Mucosa of descending colon (tissue), 3 donors: ENCODE data around the gene CCDC40. TPM values are rescaled to one million over a fixed set of nuclear protein-coding genes. Genes with fewer than 3 reads are reported as not detected.

Experiments
- ATAC-seq: fragments of 200-7000 bp; cut with Tn5 transposase; one replicate; pipeline ENCODE4 v1.9.1; 2020; ENCODE audit warnings: mild to moderate bottlenecking, moderate library complexity
- DNase-seq, 3 donors: peaks; one replicate each; pipeline ENCODE4 v3.0.0-alpha.2; 2020
- H3K36me3 ChIP-seq: fragments of 200-600 bp; one replicate; pipeline ENCODE4 v1.8.0; 2021; ENCODE audit warnings: low read depth, mild to moderate bottlenecking
- H3K4me1 ChIP-seq: fragments of 200-600 bp; one replicate; pipeline ENCODE4 v1.8.0; 2021; ENCODE audit warnings: low read depth, mild to moderate bottlenecking
- H3K4me3 ChIP-seq: fragments of 200-600 bp; one replicate; pipeline ENCODE4 v1.8.0; 2021; ENCODE audit warnings: mild to moderate bottlenecking
- H3K9me3 ChIP-seq: fragments of 200-600 bp; one replicate; pipeline ENCODE4 v1.8.0; 2021; ENCODE audit warnings: mild to moderate bottlenecking
- intact Hi-C, 2 donors: fragments of 100-400 bp; cut with DNase I in 1 of 2; cut with micrococcal nuclease in 1 of 2; formaldehyde crosslinking; loops; one replicate each; pipeline versions ENCODE4 v1.11.0 to v1.11.1; 2022; cut with DNase I, micrococcal nuclease
- total RNA-seq, 3 donors: library from RNA; stranded (reverse); fragmentation: NEBNext Ultra II Directional in 2 of 3; extraction: Animal tissue kit (Norgen Biotek cat#: 25700) in 2 of 3; gene quantifications; one replicate each; pipeline versions ENCODE4 v1.2.1 to v1.2.4, GENCODE V29; 2021 to 2023
- TF ChIP-seq, protein P1 (sequence below): fragments of 200-600 bp; IDR thresholded peaks from one replicate; pipeline ENCODE4 v1.8.0; 2022; ENCODE audit warnings: antibody characterized with exemption, mild to moderate bottlenecking
- donor health status: DM: no; HTN: no; CAD: no; lungs with moderate emphysema.
- donor health status: DM: no; HTN: no; CAD: no.
- donor health status: DM: no; HTN: yes; CAD: no.

Gene CCDC40
- total RNA-seq, 3 donors from 2014 or later, result 2.1 to 5.9 (median 2.7) TPM

DNA sequence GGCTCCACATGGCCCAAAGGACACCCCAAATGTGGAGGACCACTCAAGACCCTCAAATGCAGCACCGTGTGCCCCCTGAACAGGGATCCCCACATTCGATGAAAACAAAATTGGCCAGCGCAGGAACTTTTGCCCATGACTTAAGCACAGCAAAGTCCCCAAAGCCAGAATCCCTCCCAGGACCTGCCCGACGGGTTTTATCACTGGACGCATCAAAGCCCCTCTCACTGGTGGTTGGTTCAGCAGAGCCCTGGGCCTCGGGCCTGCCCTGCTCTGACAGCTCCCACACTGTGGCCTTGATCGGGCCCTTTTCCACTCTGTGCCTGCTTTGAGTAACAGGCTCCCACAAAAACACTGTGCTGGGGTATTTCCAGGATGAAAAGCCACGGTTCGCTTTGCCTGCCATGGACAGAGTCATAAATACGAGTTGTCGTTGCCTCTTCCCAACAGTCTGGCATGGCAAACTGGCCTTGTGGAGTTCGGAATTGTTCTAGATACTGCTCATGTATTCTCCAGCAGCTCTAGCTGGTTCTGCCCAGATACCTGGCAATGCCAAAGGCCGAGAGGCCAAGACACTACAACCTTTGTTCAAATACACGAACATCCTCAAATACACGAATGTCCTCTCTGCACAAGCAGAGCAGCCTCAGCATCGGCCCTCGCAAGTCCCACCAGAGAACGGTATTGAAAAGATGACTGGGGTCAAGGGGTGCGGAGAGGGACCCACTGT, 47.2 kb upstream of the CCDC40 start:
- H3K4me3 ChIP-seq, result no peak overlapping the region
- no peaks in the 10 kb centered on the region for H3K36me3 ChIP-seq
- intact Hi-C loops, result loop anchor here in 1 of 2 donors (10.0 kb wide), 1 partner anchor 144 kb away; no protein-coding TSS in a partner anchor
- TF ChIP-seq, protein P1, sequence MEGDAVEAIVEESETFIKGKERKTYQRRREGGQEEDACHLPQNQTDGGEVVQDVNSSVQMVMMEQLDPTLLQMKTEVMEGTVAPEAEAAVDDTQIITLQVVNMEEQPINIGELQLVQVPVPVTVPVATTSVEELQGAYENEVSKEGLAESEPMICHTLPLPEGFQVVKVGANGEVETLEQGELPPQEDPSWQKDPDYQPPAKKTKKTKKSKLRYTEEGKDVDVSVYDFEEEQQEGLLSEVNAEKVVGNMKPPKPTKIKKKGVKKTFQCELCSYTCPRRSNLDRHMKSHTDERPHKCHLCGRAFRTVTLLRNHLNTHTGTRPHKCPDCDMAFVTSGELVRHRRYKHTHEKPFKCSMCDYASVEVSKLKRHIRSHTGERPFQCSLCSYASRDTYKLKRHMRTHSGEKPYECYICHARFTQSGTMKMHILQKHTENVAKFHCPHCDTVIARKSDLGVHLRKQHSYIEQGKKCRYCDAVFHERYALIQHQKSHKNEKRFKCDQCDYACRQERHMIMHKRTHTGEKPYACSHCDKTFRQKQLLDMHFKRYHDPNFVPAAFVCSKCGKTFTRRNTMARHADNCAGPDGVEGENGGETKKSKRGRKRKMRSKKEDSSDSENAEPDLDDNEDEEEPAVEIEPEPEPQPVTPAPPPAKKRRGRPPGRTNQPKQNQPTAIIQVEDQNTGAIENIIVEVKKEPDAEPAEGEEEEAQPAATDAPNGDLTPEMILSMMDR, result no peak
- H3K9me3 ChIP-seq, result no peaks in the 10 kb centered on the region
- DNase-seq (peak in 1 of 3 donors; percentile 36), ATAC-seq (no peak)
- peaks cover 63% of the 10 kb centered on the region for H3K4me1 ChIP-seq

GRCh38 chr17:79990051-79990592, 46.3 kb upstream of the CCDC40 start:
- peaks cover 63% of the 10 kb centered on the region for H3K4me1 ChIP-seq
- intact Hi-C loops, result loop anchor here (5.0 to 10.0 kb wide), 2 partner anchors 185 to 198 kb away; no protein-coding TSS in a partner anchor
- TF ChIP-seq, protein P1, result no peak
- peak; percentile 17 for ATAC-seq
- no peaks in the 10 kb centered on the region for H3K36me3 ChIP-seq
- H3K9me3 ChIP-seq, result no peaks in the 10 kb centered on the region
- no peak overlapping the region for H3K4me3 ChIP-seq
- peak in 2 of 3 donors; percentile 50 to 65 for DNase-seq

GRCh38 chr17:79990704-79991103, 45.7 kb upstream of the CCDC40 start:
- Histone ChIP-seq H3K4me1 (peaks cover 63% of the 10 kb centered on the region), H3K36me3 (no peaks in the 10 kb centered on the region), H3K9me3 (no peaks in the 10 kb centered on the region), H3K4me3 (no peak overlapping the region)
- intact Hi-C loops, result loop anchor here (5.0 to 10.0 kb wide), 2 partner anchors 186 to 198 kb away; no protein-coding TSS in a partner anchor
- DNase-seq, result peak; percentile 29 to 49 (median 36)
- ATAC-seq, result no peak
- TF ChIP-seq, protein P1, result no peak

DNA sequence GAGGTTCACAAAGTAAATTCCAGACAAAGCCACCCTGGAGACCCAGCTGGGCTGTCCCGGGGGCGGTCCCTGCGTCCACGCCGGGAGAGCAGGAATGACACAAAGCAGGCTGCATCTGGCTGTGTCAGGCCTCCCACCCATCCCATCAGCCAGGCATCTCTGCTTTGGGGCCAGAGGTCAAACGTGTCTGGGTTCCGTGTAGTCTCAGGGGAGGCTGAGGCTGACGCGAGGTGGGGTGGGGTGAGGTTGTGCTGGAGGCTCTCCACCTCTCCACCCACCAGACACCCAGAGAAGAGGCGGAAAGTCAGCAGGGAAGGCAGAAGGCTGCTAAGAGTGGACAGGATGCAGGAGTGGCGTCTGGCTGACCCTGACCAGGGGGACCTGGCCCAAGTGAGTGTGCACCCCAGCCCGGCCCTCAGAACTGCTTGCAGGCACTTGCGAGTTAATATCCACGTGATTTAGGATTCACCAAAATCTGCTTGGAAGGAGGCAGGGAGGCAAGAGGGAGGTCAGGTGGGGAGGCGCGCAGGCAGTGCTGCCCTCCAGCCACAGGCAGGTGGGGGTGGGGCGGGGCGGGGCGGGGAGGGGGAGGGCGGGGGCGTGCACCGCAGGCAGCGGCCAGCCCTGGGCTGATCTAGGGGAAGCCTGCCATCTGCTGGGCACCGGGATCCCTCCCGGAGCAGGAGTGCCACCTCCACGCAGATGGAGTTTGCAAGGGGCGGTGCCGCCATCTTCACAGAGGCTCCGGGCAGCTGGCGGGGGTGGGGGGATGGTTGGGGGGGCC, 45.1 kb upstream of the CCDC40 start:
- no peaks in the 10 kb centered on the region for H3K9me3 ChIP-seq
- intact Hi-C loops, result loop anchor here (5.0 to 10.0 kb wide), 2 partner anchors 187 to 199 kb away; no protein-coding TSS in a partner anchor
- H3K4me1 ChIP-seq, result peaks cover 63% of the 10 kb centered on the region
- peak; percentile 83 for ATAC-seq
- H3K4me3 ChIP-seq, result no peak overlapping the region
- peak; percentile 93 to 94 (median 93) for DNase-seq
- TF ChIP-seq, protein P1, result peak; percentile 75
- H3K36me3 ChIP-seq, result no peaks in the 10 kb centered on the region

DNA sequence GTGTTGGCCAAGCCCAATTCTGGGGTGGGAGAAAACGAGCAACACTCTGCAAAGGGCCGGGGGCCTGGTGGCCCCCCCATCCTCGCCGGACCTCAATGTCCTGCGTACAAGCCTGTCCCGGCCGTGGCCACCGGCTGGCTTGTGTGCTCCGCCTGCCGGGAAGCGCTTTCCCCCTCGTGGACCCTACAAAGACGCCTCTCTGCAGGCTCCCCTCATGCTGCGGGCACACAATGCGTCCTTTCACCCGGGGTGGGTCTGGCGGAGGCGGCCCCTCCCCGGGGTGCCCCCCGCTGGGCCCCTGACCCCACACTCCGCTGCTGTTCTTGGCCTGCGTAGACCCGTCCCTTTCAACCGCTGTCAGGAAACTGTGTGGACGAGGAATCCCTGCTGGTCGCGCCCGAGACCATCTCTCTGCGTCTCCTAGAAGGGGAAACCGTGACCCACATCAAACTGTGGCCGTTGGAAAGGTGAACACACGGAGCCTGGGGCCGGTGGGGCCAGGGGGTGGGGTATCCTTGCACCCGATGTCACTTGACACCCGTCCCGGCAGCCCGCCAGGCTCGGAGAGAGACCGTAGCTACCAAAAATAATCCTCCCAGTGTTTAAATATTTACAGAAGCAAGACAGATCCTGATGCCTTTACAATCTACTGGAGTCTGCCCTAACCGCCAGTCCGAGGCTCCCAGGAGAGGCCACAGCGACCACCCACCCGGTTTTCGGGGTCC, 44.4 kb upstream of the CCDC40 start:
- H3K4me3 ChIP-seq, result no peak overlapping the region
- H3K36me3 ChIP-seq, result no peaks in the 10 kb centered on the region
- intact Hi-C loops, result loop anchor here (5.0 to 10.0 kb wide), 2 partner anchors 187 to 200 kb away; no protein-coding TSS in a partner anchor
- peaks cover 57% of the 10 kb centered on the region for H3K4me1 ChIP-seq
- ATAC-seq (peak; percentile 16), DNase-seq (peak; percentile 64 to 75 (median 71))
- H3K9me3 ChIP-seq, result no peaks in the 10 kb centered on the region
- TF ChIP-seq, protein P1, result peak; percentile 4
